Measurements from ENCODE around the gene REPS2. TPM values are rescaled to one million over a fixed set of nuclear protein-coding genes. Genes with fewer than 3 reads are reported as not detected.
A peak's percentile ranks its signal among the peaks of the same experiment; 100 is the strongest.
"Not testable (repeated sequence)": the region's sequence is repeated elsewhere in the genome, so short reads cannot be mapped to it uniquely, and the experiment has no call there.

Gene REPS2
- polyA plus RNA-seq, 5 donors = 9.9 to 14.8 (median 14.0) TPM

- DNase-seq = no peak
Measured at GRCh38 chrX:16958356-16958755, 11.9 kb downstream of the REPS2 start.

- not testable (repeated sequence) for DNase-seq
Measured at GRCh38 chrX:16962661-16963060, 16.2 kb downstream of the REPS2 start.

- DNase-seq = no peak
Measured at GRCh38 chrX:16963216-16963615, 16.8 kb downstream of the REPS2 start.

- DNase-seq = not testable (repeated sequence)
Measured at GRCh38 chrX:16964976-16965375, 18.5 kb downstream of the REPS2 start.

GRCh38 chrX:16966752-16967448 lies 20.4 kb downstream of the REPS2 start:
- no peak for DNase-seq

- not testable (repeated sequence) for DNase-seq
Measured at GRCh38 chrX:16968753-16969152, 22.3 kb downstream of the REPS2 start.

GRCh38 chrX:16970977-16971376 lies 24.5 kb downstream of the REPS2 start:
- no peak for DNase-seq

GRCh38 chrX:16971694-16972093 lies 25.2 kb downstream of the REPS2 start:
- DNase-seq = no peak

GRCh38 chrX:16975233-16975632 lies 28.8 kb downstream of the REPS2 start:
- DNase-seq = no peak

- DNase-seq = no peak
Measured at GRCh38 chrX:16977771-16978170, 31.3 kb downstream of the REPS2 start.

- DNase-seq = no peak
Measured at GRCh38 chrX:16978193-16978984, 31.9 kb downstream of the REPS2 start.

GRCh38 chrX:16979226-16979625 lies 32.8 kb downstream of the REPS2 start:
- DNase-seq = no peak

GRCh38 chrX:16981209-16981608 lies 34.8 kb downstream of the REPS2 start:
- DNase-seq = peak; percentile 59 to 72

- DNase-seq = no peak
Measured at GRCh38 chrX:16981980-16982379, 35.5 kb downstream of the REPS2 start.

GRCh38 chrX:16983051-16983450 lies 36.6 kb downstream of the REPS2 start:
- DNase-seq = no peak

GRCh38 chrX:16985286-16985685 lies 38.8 kb downstream of the REPS2 start:
- DNase-seq = no peak

- DNase-seq = no peak
Measured at GRCh38 chrX:16986169-16986568, 39.7 kb downstream of the REPS2 start.

- no peak for DNase-seq
Measured at GRCh38 chrX:16989750-16990149, 43.3 kb downstream of the REPS2 start.

- DNase-seq = no peak
Measured at GRCh38 chrX:16990839-16991238, 44.4 kb downstream of the REPS2 start.

- no peak for DNase-seq
Measured at GRCh38 chrX:16992445-16992844, 46.0 kb downstream of the REPS2 start.

- no peak for DNase-seq
Measured at GRCh38 chrX:16992951-16993350, 46.5 kb downstream of the REPS2 start.

- DNase-seq = no peak
Measured at GRCh38 chrX:16993791-16994318, 47.4 kb downstream of the REPS2 start.

GRCh38 chrX:16994736-16995135 lies 48.3 kb downstream of the REPS2 start:
- peak; percentile 39 to 45 for DNase-seq

Data from right lung (tissue), 5 donors.